ENCODE results near the gene SLC6A9. TPM values are rescaled to one million over a fixed set of nuclear protein-coding genes. Genes with fewer than 3 reads are reported as not detected.

SLC6A9 gene
- total RNA-seq, 1 experiment from 2014 or later: 30.1 TPM

DNA sequence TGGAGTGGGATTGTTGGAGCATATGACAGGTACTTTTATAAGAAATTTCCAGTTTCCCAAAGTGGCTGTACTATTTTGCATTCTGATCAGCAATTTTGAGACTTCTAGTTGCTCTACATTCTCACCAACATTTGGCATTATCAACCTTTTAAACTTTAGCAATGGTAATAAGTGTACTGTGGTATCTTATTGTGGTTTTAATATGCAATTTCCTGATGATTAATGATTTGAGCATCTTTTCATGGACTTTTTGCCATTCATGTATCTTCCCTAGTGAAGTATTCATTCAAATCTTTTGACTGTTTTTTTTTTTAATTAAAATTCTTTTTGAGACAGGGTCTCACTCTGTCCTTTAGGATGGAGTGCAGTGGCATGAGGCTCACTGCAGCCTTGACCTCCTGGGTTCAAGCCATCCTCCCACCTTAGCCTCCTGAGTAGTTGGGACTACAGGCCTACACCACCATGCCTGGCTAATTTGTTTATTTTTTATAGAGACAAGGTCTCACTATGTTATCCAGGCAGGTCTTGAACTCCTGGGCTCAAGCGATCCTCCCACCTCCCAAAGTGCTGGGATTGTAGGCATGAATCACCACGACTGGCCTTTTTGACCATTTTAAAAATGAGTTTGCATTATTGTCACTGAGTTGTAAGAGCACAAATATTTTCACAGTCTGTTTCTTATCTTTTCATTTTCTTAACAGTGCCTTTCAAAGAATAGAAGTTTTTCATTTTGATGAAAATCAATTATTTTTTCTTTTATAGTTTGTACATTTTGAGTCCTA is 7.8 kb upstream of the SLC6A9 start:
- Histone ChIP-seq H2BK20ac (ENCODE audit: low read depth, low read length, poor library complexity, severe bottlenecking) (no peak overlapping the region), H3K27me3 (ENCODE audit: insufficient read depth, low read length) (no peaks in the 10 kb centered on the region), H3K9me3 (ENCODE audit: control insufficient read depth, low read depth, low read length) (no peaks in the 10 kb centered on the region), H4K91ac (ENCODE audit: insufficient read length, low read depth, low read length) (no peak overlapping the region), H3K56ac (ENCODE audit: insufficient read length, low read depth, low read length) (no peak overlapping the region), H3K4me1 (ENCODE audit: insufficient read depth, low read length) (no peaks in the 10 kb centered on the region), H3K79me1 (ENCODE audit: insufficient read depth, low read depth, low read length, poor library complexity, severe bottlenecking) (no peaks in the 10 kb centered on the region), H3K18ac (ENCODE audit: insufficient read length, low read depth, low read length) (no peak overlapping the region), H2AFZ (ENCODE audit: low read length) (no peak overlapping the region), H3K4me2 (ENCODE audit: insufficient read depth, insufficient read length, low read length) (no peak overlapping the region), H3T11ph (ENCODE audit: low read length) (no peak overlapping the region), H3K23me2 (ENCODE audit: insufficient read length, low read depth, low read length, poor library complexity, severe bottlenecking) (no peaks in the 10 kb centered on the region), H4K8ac (replicated peaks; ENCODE audit: insufficient read length, low read depth, low read length) (no peak overlapping the region), H3K14ac (ENCODE audit: insufficient read depth, low read length) (no peak overlapping the region), H2BK12ac (ENCODE audit: insufficient read length, low read depth, low read length) (no peak overlapping the region), H4K5ac (ENCODE audit: insufficient read length, low read depth, low read length) (no peak overlapping the region), H3K9ac (ENCODE audit: extremely low read depth, insufficient read length, low read length) (no peak overlapping the region), H3K79me2 (ENCODE audit: insufficient read depth, low read length) (no peaks in the 10 kb centered on the region), H2BK15ac (ENCODE audit: low read depth, low read length) (no peak overlapping the region), H3K23ac (ENCODE audit: insufficient read length, low read depth, low read length) (no peak overlapping the region), H3K27ac (ENCODE audit: insufficient read length, low read depth, low read length) (no peak overlapping the region), H2AK5ac (ENCODE audit: insufficient read length, low read length) (no peak overlapping the region), H3K4ac (ENCODE audit: low read depth, low read length) (no peak overlapping the region), H4K20me1 (ENCODE audit: control insufficient read depth, insufficient read depth, insufficient read length) (no peaks in the 10 kb centered on the region), H2BK120ac (ENCODE audit: low read depth, low read length, poor library complexity, severe bottlenecking) (no peak overlapping the region), H2BK5ac (ENCODE audit: insufficient read length, low read length) (no peak overlapping the region)
- H3K27ac Mint-ChIP-seq: no peak overlapping the region
- TF ChIP-seq, protein P1, sequence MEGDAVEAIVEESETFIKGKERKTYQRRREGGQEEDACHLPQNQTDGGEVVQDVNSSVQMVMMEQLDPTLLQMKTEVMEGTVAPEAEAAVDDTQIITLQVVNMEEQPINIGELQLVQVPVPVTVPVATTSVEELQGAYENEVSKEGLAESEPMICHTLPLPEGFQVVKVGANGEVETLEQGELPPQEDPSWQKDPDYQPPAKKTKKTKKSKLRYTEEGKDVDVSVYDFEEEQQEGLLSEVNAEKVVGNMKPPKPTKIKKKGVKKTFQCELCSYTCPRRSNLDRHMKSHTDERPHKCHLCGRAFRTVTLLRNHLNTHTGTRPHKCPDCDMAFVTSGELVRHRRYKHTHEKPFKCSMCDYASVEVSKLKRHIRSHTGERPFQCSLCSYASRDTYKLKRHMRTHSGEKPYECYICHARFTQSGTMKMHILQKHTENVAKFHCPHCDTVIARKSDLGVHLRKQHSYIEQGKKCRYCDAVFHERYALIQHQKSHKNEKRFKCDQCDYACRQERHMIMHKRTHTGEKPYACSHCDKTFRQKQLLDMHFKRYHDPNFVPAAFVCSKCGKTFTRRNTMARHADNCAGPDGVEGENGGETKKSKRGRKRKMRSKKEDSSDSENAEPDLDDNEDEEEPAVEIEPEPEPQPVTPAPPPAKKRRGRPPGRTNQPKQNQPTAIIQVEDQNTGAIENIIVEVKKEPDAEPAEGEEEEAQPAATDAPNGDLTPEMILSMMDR (conservative IDR thresholded peaks at IDR 0.05): no peak
- no peaks in the 10 kb centered on the region for H3K9me3 Mint-ChIP-seq
- no peak for DNase-seq
- no CpG with 5 or more reads among the region's 2 CpGs for WGBS (ENCODE audit: extremely low coverage, insufficient read length, low lambda C conversion rate)
- peaks cover 13 to 16% of the 10 kb centered on the region in 2 experiments for H3K4me1 Mint-ChIP-seq
- no peaks in the 10 kb centered on the region; a peak in 1 of 7 replicates for H3K36me3 Mint-ChIP-seq (ENCODE audit: insufficient read depth in 1 of 3, low read depth in 3 of 3)
- peaks cover 12% of the 10 kb centered on the region for H3K27me3 Mint-ChIP-seq (ENCODE audit: low read depth)
- no peak overlapping the region for H3K4me3 Mint-ChIP-seq

Measured in H9 (cell line).